ENCODE results near the gene ROCK1.

The ROCK1 gene

GRCh38 chr18:21111346-21112139, at the start of gene ROCK1:
Gene ROCK1 (minus strand): TSS chr18:21111813. CDS start chr18:21110910, 903 bp downstream.
- TF ChIP-seq GATA3 (IDR thresholded peaks at IDR 0.05; ENCODE audit: low read depth, low read length): no peak
- no peak for TF ChIP-seq GATA2 (IDR thresholded peaks at IDR 0.05; ENCODE audit: low read depth, low read length)

- no peak for TF ChIP-seq GATA2 (IDR thresholded peaks at IDR 0.05; ENCODE audit: low read depth, low read length)
- TF ChIP-seq GATA3 (IDR thresholded peaks at IDR 0.05; ENCODE audit: low read depth, low read length): no peak
Observed at GRCh38 chr18:21155443-21155842, 43.8 kb upstream of the ROCK1 start.

- TF ChIP-seq GATA3 (IDR thresholded peaks at IDR 0.05; ENCODE audit: low read depth, low read length): no peak
- no peak for TF ChIP-seq GATA2 (IDR thresholded peaks at IDR 0.05; ENCODE audit: low read depth, low read length)
Observed at GRCh38 chr18:21146016-21146415, 34.4 kb upstream of the ROCK1 start.

GRCh38 chr18:21145371-21145770, 33.8 kb upstream of the ROCK1 start:
- TF ChIP-seq GATA2 (IDR thresholded peaks at IDR 0.05; ENCODE audit: low read depth, low read length) (no peak), GATA3 (IDR thresholded peaks at IDR 0.05; ENCODE audit: low read depth, low read length) (no peak)

- no peak for TF ChIP-seq GATA2 (IDR thresholded peaks at IDR 0.05; ENCODE audit: low read depth, low read length)
- no peak for TF ChIP-seq GATA3 (IDR thresholded peaks at IDR 0.05; ENCODE audit: low read depth, low read length)
Observed at GRCh38 chr18:21141668-21142422, 30.2 kb upstream of the ROCK1 start.

GRCh38 chr18:21134895-21135294, 23.3 kb upstream of the ROCK1 start:
- TF ChIP-seq GATA3 (IDR thresholded peaks at IDR 0.05; ENCODE audit: low read depth, low read length) (no peak), GATA2 (IDR thresholded peaks at IDR 0.05; ENCODE audit: low read depth, low read length) (no peak)

GRCh38 chr18:21132398-21132918, 20.8 kb upstream of the ROCK1 start:
- no peak for TF ChIP-seq GATA2 (IDR thresholded peaks at IDR 0.05; ENCODE audit: low read depth, low read length)
- no peak for TF ChIP-seq GATA3 (IDR thresholded peaks at IDR 0.05; ENCODE audit: low read depth, low read length)

GRCh38 chr18:21131698-21132227, 20.1 kb upstream of the ROCK1 start:
- no peak for TF ChIP-seq GATA2 (IDR thresholded peaks at IDR 0.05; ENCODE audit: low read depth, low read length)
- TF ChIP-seq GATA3 (IDR thresholded peaks at IDR 0.05; ENCODE audit: low read depth, low read length): no peak

- TF ChIP-seq GATA3 (IDR thresholded peaks at IDR 0.05; ENCODE audit: low read depth, low read length) (no peak), GATA2 (IDR thresholded peaks at IDR 0.05; ENCODE audit: low read depth, low read length) (no peak)
Observed at GRCh38 chr18:21129566-21130216, 18.1 kb upstream of the ROCK1 start.

- TF ChIP-seq GATA2 (IDR thresholded peaks at IDR 0.05; ENCODE audit: low read depth, low read length) (no peak), GATA3 (IDR thresholded peaks at IDR 0.05; ENCODE audit: low read depth, low read length) (no peak)
Observed at GRCh38 chr18:21123290-21123926, 11.8 kb upstream of the ROCK1 start.

GRCh38 chr18:21118806-21119205, 7.2 kb upstream of the ROCK1 start:
- TF ChIP-seq GATA2 (IDR thresholded peaks at IDR 0.05; ENCODE audit: low read depth, low read length) (no peak), GATA3 (IDR thresholded peaks at IDR 0.05; ENCODE audit: low read depth, low read length) (no peak)

- no peak for TF ChIP-seq GATA3 (IDR thresholded peaks at IDR 0.05; ENCODE audit: low read depth, low read length)
- no peak for TF ChIP-seq GATA2 (IDR thresholded peaks at IDR 0.05; ENCODE audit: low read depth, low read length)
Observed at GRCh38 chr18:21117409-21118131, 6.0 kb upstream of the ROCK1 start.

Data from SH-SY5Y (cell line).